Measurements from ENCODE around the gene EMC6.

EMC6 gene

GRCh38 chr17:3668279-3669084 is at the start of gene EMC6, which contains the start of gene TAX1BP3:
TSS of gene EMC6 (plus strand) at chr17:3668812. CDS start at chr17:3669147, 335 bp downstream.
TSS of gene TAX1BP3 (minus strand) at chr17:3668578. CDS start at chr17:3668526, 52 bp downstream.
- DNase-seq (ENCODE audit: low spot score), result peak; percentile 100

GRCh38 chr17:3621146-3621720 is 47.4 kb upstream of the EMC6 start:
- DNase-seq (ENCODE audit: low spot score), result no peak

GRCh38 chr17:3622977-3623594 is 45.5 kb upstream of the EMC6 start:
- no peak for DNase-seq (ENCODE audit: low spot score)

- DNase-seq (ENCODE audit: low spot score), result no peak
Measured at GRCh38 chr17:3626831-3627768, 41.5 kb upstream of the EMC6 start.

- DNase-seq (ENCODE audit: low spot score), result no peak
Measured at GRCh38 chr17:3627769-3628167, 40.8 kb upstream of the EMC6 start.

- no peak for DNase-seq (ENCODE audit: low spot score)
Measured at GRCh38 chr17:3630781-3631180, 37.8 kb upstream of the EMC6 start.

GRCh38 chr17:3632287-3632686 is 36.3 kb upstream of the EMC6 start:
- no peak for DNase-seq (ENCODE audit: low spot score)

GRCh38 chr17:3635474-3636153 is 33.0 kb upstream of the EMC6 start:
- no peak for DNase-seq (ENCODE audit: low spot score)

- DNase-seq (ENCODE audit: low spot score), result peak; percentile 99
Measured at GRCh38 chr17:3636154-3636907, 32.3 kb upstream of the EMC6 start, which contains the start of the genes CTNS and SHPK. TSS of gene CTNS (plus strand) at chr17:3636760. CDS start at chr17:3640207, 3,447 bp downstream. TSS of gene SHPK (minus strand) at chr17:3636250. CDS start at chr17:3636219, 31 bp downstream.

- peak; percentile 42 for DNase-seq (ENCODE audit: low spot score)
Measured at GRCh38 chr17:3636908-3637373, 31.7 kb upstream of the EMC6 start.

- no peak for DNase-seq (ENCODE audit: low spot score)
Measured at GRCh38 chr17:3639981-3640596, 28.5 kb upstream of the EMC6 start.

- no peak for DNase-seq (ENCODE audit: low spot score)
Measured at GRCh38 chr17:3641014-3641413, 27.6 kb upstream of the EMC6 start.

- no peak for DNase-seq (ENCODE audit: low spot score)
Measured at GRCh38 chr17:3641717-3642486, 26.7 kb upstream of the EMC6 start.

- DNase-seq (ENCODE audit: low spot score), result no peak
Measured at GRCh38 chr17:3643889-3644349, 24.7 kb upstream of the EMC6 start.

GRCh38 chr17:3645310-3645709 is 23.3 kb upstream of the EMC6 start:
- DNase-seq (ENCODE audit: low spot score), result no peak

GRCh38 chr17:3647251-3647650 is 21.4 kb upstream of the EMC6 start:
- DNase-seq (ENCODE audit: low spot score), result no peak

GRCh38 chr17:3647769-3648555 is 20.6 kb upstream of the EMC6 start:
- peak; percentile 81 for DNase-seq (ENCODE audit: low spot score)

- no peak for DNase-seq (ENCODE audit: low spot score)
Measured at GRCh38 chr17:3655766-3656165, 12.8 kb upstream of the EMC6 start.
